HepG2 (cell line): Measurements from ENCODE around the gene GTF2A2. TPM values are rescaled to one million over a fixed set of nuclear protein-coding genes. Genes with fewer than 3 reads are reported as not detected.

Experiments used
- CCDC6 ChIP-seq: sonication (generic); formaldehyde crosslinking; IDR thresholded peaks from 2 replicates; pipeline ENCODE4 v1.8.1; 2022; ENCODE audit warnings: mild to moderate bottlenecking, missing genetic modification reagents, moderate library complexity
- FLYWCH1 ChIP-seq: sonication (generic); formaldehyde crosslinking; IDR thresholded peaks from 2 replicates; pipeline ENCODE4 v1.8.1; 2023; ENCODE audit warnings: mild to moderate bottlenecking, missing genetic modification reagents
- HCFC1 ChIP-seq: fragments of 150-350 bp; IDR thresholded peaks from 2 replicates; pipeline ENCODE4 v1.6.1; 2014; ENCODE audit warnings: low read depth, low read length
- IKZF4 ChIP-seq: sonication (generic); formaldehyde crosslinking; IDR thresholded peaks from 2 replicates; pipeline ENCODE4 v1.5.1; 2020; ENCODE audit warnings: borderline replicate concordance, mild to moderate bottlenecking, low read depth, missing genetic modification reagents; ENCODE audit errors: not compliant biosample characterization
- KDM2A ChIP-seq: sonication (generic); formaldehyde crosslinking; IDR thresholded peaks from 2 replicates; pipeline ENCODE4 v1.4.0; 2020; ENCODE audit warnings: low read depth, missing genetic modification reagents, borderline replicate concordance
- MYC ChIP-seq: sonication (generic); formaldehyde crosslinking; IDR thresholded peaks from 2 replicates; pipeline ENCODE4 v1.9.0; 2021; ENCODE audit warnings: missing genetic modification reagents, borderline replicate concordance
- NFIC ChIP-seq: IDR thresholded peaks from 2 replicates; pipeline ENCODE4 v1.6.1; 2012; ENCODE audit warnings: mild to moderate bottlenecking, low read length, inconsistent platforms
- NR1H2 ChIP-seq: sonication (generic); formaldehyde crosslinking; IDR thresholded peaks from 2 replicates; pipeline ENCODE4 v1.8.1; 2022; ENCODE audit warnings: low read depth, missing genetic modification reagents, borderline replicate concordance
- RELA ChIP-seq: sonication (generic); formaldehyde crosslinking; IDR thresholded peaks from 2 replicates; pipeline ENCODE4 v1.4.0; 2020; ENCODE audit warnings: missing genetic modification reagents
- SMARCC2 ChIP-seq: fragments of 450-650 bp; IDR thresholded peaks from 2 replicates; pipeline ENCODE4 v1.6.1; 2017; ENCODE audit warnings: antibody characterized with exemption, mild to moderate bottlenecking
- THAP7 ChIP-seq: sonication (generic); formaldehyde crosslinking; IDR thresholded peaks from 2 replicates; pipeline ENCODE4 v1.8.1; 2023; ENCODE audit warnings: mild to moderate bottlenecking, missing genetic modification reagents
- ZFP36 ChIP-seq: fragments of 150-350 bp; IDR thresholded peaks from 2 replicates; pipeline ENCODE4 v1.6.1; 2018; ENCODE audit warnings: borderline replicate concordance, low read length, low read depth; ENCODE audit not compliant: partially characterized antibody
- ZNF136 ChIP-seq: sonication (generic); formaldehyde crosslinking; IDR thresholded peaks from 2 replicates; pipeline ENCODE4 v1.8.1; 2022; ENCODE audit warnings: low read depth, mild to moderate bottlenecking, moderate library complexity, missing genetic modification reagents
- ZNF207 ChIP-seq: fragments of 450-650 bp; IDR thresholded peaks from 2 replicates; pipeline ENCODE4 v1.6.1; 2016; ENCODE audit warnings: antibody characterized with exemption, borderline replicate concordance
- ZNF256 ChIP-seq: sonication (generic); formaldehyde crosslinking; conservative IDR thresholded peaks from 2 replicates; pipeline ENCODE4 v1.4.0; 2020; ENCODE audit warnings: missing genetic modification reagents
- ZNF382 ChIP-seq: sonication (generic); formaldehyde crosslinking; IDR thresholded peaks from 2 replicates; pipeline ENCODE4 v1.5.0; 2020; ENCODE audit warnings: missing genetic modification reagents, mild to moderate bottlenecking, borderline replicate concordance
- ZNF430 ChIP-seq: sonication (generic); formaldehyde crosslinking; IDR thresholded peaks from 2 replicates; pipeline ENCODE4 v1.9.0; 2021; ENCODE audit warnings: mild to moderate bottlenecking, missing genetic modification reagents
- ZNF558 ChIP-seq: sonication (generic); formaldehyde crosslinking; IDR thresholded peaks from 2 replicates; pipeline ENCODE4 v1.9.0; 2022; ENCODE audit warnings: mild to moderate bottlenecking, missing genetic modification reagents, borderline replicate concordance
- ZNF703 ChIP-seq: sonication (generic); formaldehyde crosslinking; IDR thresholded peaks from 2 replicates; pipeline ENCODE4 v1.5.1; 2020; ENCODE audit warnings: missing genetic modification reagents, mild to moderate bottlenecking, moderate library complexity, borderline replicate concordance
- ZNF788 ChIP-seq: sonication (generic); formaldehyde crosslinking; IDR thresholded peaks from 2 replicates; pipeline ENCODE4 v1.5.0; 2020; ENCODE audit warnings: mild to moderate bottlenecking, missing genetic modification reagents, borderline replicate concordance
- ZNF790 ChIP-seq: sonication (generic); formaldehyde crosslinking; IDR thresholded peaks from 2 replicates; pipeline ENCODE4 v1.8.0; 2022; ENCODE audit warnings: missing genetic modification reagents, mild to moderate bottlenecking, borderline replicate concordance
- ZNF850 ChIP-seq: sonication (generic); formaldehyde crosslinking; conservative IDR thresholded peaks from 2 replicates; pipeline ENCODE4 v1.9.0; 2021; ENCODE audit warnings: mild to moderate bottlenecking, missing genetic modification reagents
- polyA plus RNA-seq, 8 experiments: library from polyadenylated mRNA; depleted of rRNA in 3 of 8; stranded (reverse) in 7 of 8; unstranded in 1 of 8; fragments of >200 nt; fragmentation: Illumina TruSeq in 4 of 8; extraction: Trizol in 4 of 8; gene quantifications; 2 replicates each; pipeline versions ENCODE4 v1.2.1 to v1.2.3, GENCODE V29; 2011 to 2016; ENCODE audit warnings: low read depth in 4 of 8, missing spikeins in 1 of 8, mixed read lengths in 1 of 8; ENCODE audit not compliant: insufficient read depth in 1 of 8
- total RNA-seq, 5 experiments: library from RNA; depleted of rRNA; stranded (reverse); fragments of >200 nt; fragmentation: Illumina TruSeq; extraction: Trizol; gene quantifications; 2 replicates each; pipeline ENCODE4 v1.2.3, GENCODE V29; 2016; ENCODE audit warnings: low read depth in 1 of 5
- TF ChIP-seq, protein P1 (sequence below): sonication (generic); formaldehyde crosslinking; IDR thresholded peaks from 2 replicates; pipeline ENCODE4 v1.8.0; 2022; ENCODE audit warnings: missing genetic modification reagents, mild to moderate bottlenecking, moderate library complexity, borderline replicate concordance
- TF ChIP-seq, protein P2 (sequence below): sonication (generic); formaldehyde crosslinking; IDR thresholded peaks from 2 replicates; pipeline ENCODE4 v1.8.0; 2022; ENCODE audit warnings: missing genetic modification reagents, mild to moderate bottlenecking, inconsistent platforms, borderline replicate concordance
- TF ChIP-seq, protein P3 (sequence below): sonication (generic); formaldehyde crosslinking; IDR thresholded peaks from 2 replicates; pipeline ENCODE4 v1.5.0; 2020; ENCODE audit warnings: missing genetic modification reagents, mild to moderate bottlenecking, borderline replicate concordance

The GTF2A2 gene
- total and polyA plus RNA-seq, 2 of the 13 experiments (the other 11 are each of a cell fraction or from before 2014, with no cell fraction given), result 24.4 to 106 TPM

GRCh38 chr15:59688782-59689625, 31.7 kb upstream of the GTF2A2 start, which contains the start of gene BNIP2 (continued):
- TF ChIP-seq ZNF850, result peak; percentile 78; the same call in 1 of the 2 replicates
- TF ChIP-seq THAP7 (CRISPR knock-in tag), result peak; percentile 83; the same call in 1 of the 2 replicates
- no peak for TF ChIP-seq NFIC
- TF ChIP-seq ZNF207, result no peak
- no peak for TF ChIP-seq ZNF790 (CRISPR knock-in tag)
- TF ChIP-seq NR1H2, result peak; percentile 65; the same call in 1 of the 2 replicates
- TF ChIP-seq ZNF430, result peak; percentile 98
- TF ChIP-seq KDM2A (CRISPR knock-in tag), result peak; percentile 95
- no peak for TF ChIP-seq ZNF136 (CRISPR knock-in tag)
- TF ChIP-seq ZFP36, result no peak
- no peak for TF ChIP-seq FLYWCH1
- no peak for TF ChIP-seq IKZF4
- no peak for TF ChIP-seq ZNF703 (CRISPR knock-in tag)
- peak; percentile 69; the same call in 1 of the 2 replicates for TF ChIP-seq CCDC6
- TF ChIP-seq ZNF382 (CRISPR knock-in tag), result no peak
- no peak for TF ChIP-seq ZNF256
- TF ChIP-seq HCFC1, result peak; percentile 42; the same call in 1 of the 2 replicates
- TF ChIP-seq SMARCC2, result no peak
- peak; percentile 58; the same call in 1 of the 2 replicates for TF ChIP-seq ZNF558
- TF ChIP-seq, protein P1, sequence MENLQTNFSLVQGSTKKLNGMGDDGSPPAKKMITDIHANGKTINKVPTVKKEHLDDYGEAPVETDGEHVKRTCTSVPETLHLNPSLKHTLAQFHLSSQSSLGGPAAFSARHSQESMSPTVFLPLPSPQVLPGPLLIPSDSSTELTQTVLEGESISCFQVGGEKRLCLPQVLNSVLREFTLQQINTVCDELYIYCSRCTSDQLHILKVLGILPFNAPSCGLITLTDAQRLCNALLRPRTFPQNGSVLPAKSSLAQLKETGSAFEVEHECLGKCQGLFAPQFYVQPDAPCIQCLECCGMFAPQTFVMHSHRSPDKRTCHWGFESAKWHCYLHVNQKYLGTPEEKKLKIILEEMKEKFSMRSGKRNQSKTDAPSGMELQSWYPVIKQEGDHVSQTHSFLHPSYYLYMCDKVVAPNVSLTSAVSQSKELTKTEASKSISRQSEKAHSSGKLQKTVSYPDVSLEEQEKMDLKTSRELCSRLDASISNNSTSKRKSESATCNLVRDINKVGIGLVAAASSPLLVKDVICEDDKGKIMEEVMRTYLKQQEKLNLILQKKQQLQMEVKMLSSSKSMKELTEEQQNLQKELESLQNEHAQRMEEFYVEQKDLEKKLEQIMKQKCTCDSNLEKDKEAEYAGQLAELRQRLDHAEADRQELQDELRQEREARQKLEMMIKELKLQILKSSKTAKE, result peak; percentile 66
- TF ChIP-seq, protein P2, sequence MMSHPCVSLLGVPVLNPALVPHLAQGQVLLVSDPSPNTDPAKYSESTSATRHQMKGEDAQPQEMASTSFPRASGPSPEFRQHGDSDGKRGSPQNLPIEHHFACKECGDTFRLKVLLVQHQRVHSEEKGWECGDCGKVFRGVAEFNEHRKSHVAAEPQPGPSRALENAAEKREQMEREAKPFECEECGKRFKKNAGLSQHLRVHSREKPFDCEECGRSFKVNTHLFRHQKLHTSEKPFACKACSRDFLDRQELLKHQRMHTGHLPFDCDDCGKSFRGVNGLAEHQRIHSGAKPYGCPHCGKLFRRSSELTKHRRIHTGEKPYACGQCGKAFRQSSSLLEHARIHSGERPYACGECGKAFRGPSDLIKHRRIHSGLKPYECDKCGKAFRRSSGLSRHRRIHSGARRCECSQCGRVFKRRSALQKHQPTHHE (CRISPR knock-in tag), result no peak; the same call in 1 of the 2 replicates
- peak; percentile 84 for TF ChIP-seq MYC
- TF ChIP-seq, protein P3, sequence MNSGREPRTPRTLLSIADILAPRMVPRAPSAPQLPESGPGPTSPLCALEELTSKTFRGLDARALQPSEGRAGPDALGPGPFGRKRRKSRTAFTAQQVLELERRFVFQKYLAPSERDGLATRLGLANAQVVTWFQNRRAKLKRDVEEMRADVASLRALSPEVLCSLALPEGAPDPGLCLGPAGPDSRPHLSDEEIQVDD, result 0 out of 2 replicates have a peak, but pooled peaks have one; percentile 60
- TF ChIP-seq ZNF788 (CRISPR knock-in tag), result peak; percentile 86; the same call in 1 of the 2 replicates
- 0 out of 2 replicates have a peak, but pooled peaks have one; percentile 32 for TF ChIP-seq RELA (CRISPR knock-in tag)
